ENCODE results near the gene MTG2.

MTG2 gene

DNA sequence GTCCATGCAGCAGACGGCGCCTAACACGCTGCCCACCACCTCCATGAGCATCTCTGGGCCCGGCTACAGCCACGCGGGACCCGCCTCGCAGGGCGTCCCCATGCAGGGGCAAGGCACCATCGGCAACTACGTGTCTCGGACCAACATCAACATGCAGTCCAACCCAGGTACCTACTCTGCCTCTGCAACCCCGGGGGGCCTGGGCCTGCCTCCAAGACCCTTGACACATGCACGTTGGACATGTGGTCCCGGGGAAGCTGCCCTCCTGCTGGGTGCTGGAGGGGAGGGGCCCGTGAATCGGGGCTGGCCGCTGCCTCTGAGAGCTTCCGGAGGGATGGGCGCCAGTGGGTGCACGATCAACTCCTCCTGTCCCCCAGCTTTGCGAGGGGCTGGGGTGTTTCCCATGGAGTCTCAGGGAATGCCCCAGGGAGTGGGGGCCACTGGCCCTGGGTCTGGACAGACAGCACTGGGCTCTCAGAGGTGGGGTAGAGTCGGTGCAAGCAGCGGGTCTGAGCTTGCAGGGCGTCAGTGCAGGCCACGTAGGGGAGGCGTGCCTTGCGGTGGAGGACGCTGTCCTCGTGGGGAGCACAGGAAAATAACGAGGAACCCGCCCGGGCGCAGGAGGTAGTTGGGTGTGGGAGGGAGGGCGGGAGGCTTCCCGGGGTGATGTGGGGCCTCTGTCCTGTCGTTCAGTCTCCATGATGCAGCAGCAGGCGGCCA is 19.9 kb upstream of the MTG2 start:
- no peak for DNase-seq (ENCODE audit: low read depth in 2 of 2)

DNA sequence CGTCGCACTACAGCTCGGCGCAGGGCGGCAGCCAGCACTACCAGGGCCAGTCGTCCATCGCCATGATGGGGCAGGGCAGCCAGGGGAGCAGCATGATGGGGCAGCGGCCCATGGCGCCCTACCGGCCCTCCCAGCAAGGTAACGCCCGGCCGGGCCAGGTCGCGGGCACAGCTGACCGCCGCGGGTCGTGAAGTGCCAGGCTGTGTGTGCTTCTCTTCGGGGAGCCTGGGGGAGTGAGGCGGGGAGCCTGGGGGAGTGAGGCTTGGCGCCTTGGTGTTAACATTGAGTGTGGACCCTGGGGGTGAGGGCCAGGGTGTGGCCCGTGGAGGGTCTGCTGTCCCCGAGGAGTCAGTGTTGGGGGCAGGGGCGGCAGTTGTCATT is 19.4 kb upstream of the MTG2 start:
- DNase-seq (ENCODE audit: low read depth in 2 of 2), result no peak

DNA sequence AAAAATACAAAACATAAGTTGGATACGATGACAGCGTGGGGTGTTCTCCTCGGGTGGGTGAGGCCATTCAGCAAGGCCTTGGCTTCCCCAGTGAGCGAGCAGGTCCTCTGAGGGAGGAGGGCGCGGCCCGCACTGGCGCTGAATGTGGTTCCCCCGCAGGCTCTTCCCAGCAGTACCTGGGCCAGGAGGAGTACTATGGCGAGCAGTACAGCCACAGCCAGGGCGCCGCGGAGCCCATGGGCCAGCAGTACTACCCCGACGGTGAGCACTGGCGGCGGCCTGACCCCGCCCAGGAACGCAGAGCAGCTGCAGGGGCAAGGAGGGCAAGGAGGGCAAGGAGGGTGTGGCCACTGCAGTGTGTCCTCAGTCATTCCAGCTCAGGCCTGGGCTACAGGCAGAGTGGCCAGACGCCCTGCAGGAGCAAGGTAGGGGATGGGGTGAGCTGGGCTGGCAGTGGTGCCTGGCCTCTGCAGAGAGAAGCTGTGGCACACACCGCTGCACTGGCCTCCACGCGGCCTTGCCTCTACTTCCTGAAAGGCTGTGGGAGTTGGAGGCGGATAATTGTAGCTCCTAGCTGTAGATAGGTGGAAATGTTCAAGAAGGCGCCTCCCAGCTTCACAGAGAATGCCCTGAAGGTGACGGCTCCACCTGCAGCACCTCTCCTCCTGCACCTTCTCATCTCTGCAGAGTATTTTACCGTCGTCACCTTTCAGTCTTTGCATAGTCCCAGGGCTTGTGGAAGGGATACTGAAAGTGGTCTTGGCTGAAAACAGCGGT is 18.7 kb upstream of the MTG2 start:
- no peak for DNase-seq (ENCODE audit: low read depth in 2 of 2)

DNA sequence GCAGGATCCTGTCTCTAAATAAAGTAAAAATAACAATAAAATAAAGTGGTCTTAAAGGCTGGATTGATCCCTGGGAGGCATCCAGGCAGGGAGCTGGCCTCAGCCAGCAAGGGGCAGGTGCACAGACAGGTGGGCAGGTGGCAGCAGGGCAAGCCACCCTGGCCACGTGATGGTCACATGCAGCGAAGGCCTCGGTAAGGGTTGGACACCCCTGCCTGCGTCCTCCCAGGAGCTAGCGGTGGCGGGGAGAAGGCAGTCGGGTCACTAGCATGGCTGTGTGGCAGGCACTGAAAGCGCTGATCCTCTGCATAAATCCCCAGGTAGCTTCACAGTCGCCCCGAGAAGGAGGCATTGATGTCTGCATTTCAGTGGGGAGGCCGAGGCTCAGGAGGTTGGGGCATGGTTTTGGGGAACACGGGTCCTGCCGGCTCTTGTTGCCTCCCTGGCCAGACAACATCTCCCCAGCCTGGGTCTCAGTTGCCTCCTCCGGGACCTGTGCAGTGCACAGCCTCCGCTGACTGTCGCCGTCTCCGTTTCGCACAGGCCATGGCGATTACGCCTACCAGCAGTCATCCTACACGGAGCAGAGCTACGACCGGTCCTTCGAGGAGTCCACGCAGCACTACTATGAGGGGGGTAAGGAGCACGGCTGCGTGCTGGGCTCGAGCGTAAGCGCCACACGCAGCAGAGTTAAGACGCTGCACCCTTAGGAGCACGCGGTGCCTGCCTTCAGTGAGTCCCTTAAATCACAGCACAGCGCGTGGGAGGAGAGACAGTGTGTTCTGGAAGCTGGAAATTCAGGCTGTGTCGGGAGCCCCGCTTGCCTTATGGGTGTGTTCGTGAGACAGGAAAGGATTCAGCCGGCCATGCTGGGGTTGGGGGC is 17.7 kb upstream of the MTG2 start:
- no peak for DNase-seq (ENCODE audit: low read depth in 2 of 2)

DNA sequence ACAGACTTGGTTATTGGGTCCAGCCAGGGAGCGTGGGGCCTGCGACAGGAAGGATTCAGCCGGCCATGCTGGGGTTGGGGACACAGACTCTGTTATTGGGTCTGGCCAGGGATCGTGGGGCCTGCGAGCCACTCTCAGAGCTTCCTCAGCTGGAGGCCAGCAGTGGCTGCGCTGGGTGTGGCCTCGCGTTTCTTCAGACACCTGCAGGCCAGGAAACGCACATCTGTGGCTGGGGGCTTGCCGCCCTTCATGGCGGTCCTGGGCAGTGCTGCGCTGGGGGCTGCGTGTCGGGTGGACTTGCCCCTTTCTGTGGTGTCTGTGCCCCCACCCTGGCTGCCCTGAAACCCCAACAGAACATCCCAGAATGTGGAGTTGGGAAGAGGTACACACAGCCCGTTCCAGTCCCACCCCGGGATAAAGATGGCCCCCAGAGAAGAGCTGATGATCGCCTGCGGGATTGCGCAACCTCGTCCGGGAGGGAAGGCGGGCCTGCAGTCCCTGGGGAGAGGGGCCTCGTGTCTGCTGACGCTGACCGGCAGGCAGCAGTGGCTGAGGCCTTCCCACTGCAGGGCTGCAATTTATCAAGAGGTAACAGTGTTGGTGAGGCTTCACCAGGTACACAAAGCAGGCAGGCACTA is 16.9 kb upstream of the MTG2 start:
- DNase-seq (ENCODE audit: low read depth in 2 of 2), result no peak

DNA sequence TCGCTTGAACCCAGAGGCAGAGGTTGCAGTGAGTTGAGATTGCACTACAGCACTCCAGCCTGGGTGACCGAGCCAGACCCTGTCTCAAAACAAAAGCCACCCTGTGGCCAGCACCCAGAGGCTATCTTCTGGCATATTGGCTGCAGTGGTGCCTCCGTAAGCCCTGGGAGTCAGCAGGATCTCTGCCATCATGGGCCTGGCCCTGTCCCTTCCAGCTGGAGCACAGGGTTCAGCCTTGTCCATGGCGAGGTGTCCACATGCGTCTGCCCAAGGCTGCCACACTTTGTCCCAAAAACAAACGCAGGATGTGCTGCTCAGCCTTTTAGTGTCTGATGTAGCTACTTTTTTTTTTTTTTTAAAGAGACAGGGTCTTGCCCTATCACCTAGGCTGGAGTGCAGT is 15.4 kb upstream of the MTG2 start:
- no peak for DNase-seq (ENCODE audit: low read depth in 2 of 2)

DNA sequence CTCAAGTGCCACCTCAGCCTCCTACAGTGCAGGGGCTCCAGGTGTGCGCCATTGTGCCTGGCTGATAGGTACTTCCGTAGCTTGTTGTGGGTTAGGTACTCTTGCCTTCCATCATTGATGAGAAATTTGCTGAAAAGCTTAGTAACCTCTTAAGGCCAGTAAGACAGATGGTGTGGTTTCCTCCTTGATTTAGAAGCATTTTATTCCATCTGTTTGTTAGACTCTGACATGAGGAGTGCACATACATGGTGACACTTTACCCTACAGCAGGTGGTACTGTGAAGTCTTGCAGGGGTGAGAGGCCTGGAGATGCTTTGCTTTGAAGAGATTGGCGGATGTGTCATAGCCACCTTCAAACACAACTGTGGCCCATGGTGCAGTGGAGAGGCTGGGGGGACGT is 14.8 kb upstream of the MTG2 start:
- DNase-seq (ENCODE audit: low read depth in 2 of 2), result no peak

DNA sequence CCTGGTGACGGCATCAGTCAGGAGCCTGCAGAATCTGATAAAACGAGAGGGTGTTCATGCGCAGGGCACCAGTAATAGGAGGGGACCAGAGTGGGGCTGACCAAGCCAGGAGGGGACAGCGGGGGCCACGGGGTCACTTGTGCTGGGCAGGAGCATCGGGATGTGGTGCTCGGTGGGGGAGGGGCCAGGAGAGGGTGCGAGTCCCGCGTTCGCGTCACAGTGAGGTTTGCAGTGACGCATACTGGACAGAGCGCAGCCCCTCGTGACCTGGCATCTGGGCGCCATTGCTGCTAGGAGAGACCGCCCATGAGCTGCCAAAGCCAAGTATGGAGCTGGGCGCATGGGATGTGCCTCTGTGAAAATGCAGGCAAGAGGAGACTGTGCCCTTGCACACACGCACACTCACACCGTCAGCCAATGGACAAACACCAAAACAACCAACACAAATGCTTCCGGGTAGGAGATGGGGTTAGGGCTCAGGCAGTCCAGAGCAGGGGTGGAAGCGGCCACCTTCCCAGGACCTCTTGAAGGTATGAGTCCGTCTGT is 13.9 kb upstream of the MTG2 start:
- no peak for DNase-seq (ENCODE audit: low read depth in 2 of 2)

DNA sequence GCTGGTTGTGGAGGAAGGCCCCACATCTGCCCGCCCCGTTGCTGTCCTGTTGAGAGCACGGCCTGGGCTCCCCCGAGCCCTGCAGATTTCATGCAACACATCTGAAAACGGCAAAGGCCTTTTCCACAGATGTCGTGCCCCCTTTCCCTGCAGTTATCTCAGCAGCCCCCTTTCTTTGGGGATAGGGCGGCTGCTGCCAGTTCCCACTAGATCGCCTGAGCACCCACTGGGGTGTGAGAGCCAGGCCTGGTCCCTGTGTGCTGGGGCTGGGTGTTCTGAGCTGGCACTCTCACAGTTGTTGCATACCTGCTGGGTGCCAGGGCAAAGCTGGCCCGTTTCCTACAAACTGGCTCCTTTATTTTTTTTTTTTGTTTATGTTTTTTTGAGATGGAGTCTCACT is 12.3 kb upstream of the MTG2 start:
- no peak for DNase-seq (ENCODE audit: low read depth in 2 of 2)

DNA sequence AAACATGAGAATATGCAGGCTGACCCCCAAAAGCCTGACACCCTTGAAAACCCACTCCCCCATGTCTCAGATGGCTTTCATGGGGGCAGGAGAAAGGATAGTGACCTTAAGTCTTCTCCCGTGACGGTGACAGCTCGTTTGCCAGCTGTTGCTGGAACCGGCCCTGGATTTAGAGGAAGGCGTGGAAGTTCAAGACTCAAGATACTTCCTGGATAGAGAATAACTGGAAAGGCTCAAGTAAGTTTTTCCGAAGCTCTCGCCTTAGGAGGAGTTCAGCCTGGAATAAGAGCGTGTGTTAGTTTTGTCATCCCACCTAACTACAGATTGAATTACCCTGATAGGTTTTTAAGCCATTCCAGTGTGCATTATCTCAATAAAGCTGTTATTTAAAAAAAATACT is 11.6 kb upstream of the MTG2 start:
- DNase-seq (ENCODE audit: low read depth in 2 of 2), result no peak

DNA sequence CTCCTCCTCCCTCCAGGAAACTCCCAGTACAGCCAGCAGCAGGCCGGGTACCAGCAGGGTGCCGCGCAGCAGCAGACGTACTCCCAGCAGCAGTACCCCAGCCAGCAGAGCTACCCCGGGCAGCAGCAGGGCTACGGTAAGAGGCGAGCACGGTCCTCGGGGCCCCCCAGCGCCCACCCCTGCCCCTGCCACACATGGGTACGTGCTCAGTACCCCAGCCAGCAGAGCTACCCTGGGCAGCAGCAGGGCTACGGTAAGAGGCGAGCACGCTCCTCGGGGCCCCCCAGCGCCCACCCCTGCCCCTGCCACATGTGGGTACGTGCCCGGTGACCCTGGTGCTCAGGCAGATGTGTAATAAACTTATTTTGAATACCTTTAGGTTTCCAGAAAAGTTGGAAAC is 10.2 kb upstream of the MTG2 start:
- DNase-seq (ENCODE audit: low read depth in 2 of 2), result no peak

DNA sequence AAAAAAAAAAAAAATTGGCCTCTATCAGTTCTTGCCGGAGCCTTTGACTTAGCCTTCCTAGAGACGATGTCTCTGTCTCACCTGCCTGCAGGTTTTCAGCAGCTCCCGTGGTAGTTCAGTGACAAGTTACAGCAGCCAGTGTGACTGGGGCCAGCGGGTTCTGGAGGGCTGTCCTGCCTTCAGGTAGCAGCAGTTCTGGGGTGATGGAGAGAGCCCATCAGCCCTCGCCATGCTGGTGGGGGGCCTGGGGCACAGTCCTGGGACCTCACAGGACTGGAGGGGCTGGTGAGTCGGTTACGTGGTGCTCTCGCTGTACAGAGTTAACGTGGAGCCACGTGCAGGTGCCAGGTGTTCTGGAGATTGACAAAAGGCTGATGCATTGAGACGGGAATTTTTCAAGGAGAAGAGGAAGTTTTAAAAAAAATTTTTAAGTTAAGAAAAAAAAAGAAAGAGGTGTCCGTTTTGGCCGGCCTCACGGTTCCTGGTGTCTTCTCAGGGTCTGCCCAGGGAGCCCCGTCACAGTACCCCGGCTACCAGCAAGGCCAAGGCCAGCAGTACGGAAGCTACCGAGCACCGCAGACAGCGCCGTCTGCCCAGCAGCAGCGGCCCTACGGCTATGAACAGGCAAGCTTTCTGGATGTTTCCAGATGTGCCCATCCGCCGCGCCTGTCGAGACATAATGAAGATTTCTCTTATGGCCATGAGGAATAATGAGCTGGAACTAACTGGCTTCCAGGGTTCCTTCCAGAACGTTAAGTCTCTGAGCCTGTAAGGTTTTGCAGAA is 8.6 kb upstream of the MTG2 start:
- no peak for DNase-seq (ENCODE audit: low read depth in 2 of 2)

DNA sequence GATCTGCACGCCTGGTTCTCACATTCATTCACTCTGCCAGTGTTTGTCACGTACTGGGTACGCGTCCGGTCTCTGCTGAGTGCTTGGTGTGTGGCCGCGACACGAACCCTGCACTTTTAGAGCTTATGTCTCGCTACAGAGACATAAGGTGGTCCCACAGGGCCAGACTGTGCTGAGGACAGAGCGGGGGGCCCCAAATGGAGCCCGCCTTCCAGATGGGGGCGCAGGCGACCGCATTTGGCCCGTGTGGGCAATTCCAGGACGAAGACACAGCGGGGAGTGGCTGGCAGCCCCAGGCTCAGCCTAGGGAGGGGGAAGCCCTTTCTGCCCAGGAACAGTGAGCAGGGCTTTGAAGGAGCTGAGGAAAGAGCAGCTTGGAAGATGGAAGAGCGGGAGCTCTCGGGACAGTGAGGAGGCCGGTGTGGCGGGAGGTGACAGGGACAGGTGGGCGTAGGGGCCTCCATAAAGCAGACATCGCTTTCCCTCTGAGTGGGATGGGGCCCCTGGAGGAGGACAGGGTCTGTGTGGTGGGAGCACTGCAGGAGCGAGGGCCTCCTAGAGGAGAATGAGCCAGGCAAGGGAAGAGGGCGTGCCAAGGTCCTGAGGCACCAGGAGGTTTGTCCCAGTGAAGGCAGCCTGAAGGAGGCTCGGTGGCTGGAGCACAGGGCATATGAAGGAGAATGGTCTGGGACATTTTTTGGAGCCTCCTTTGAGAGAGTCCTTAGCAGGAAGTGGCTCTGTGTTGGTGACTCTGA is 7.8 kb upstream of the MTG2 start:
- no peak for DNase-seq (ENCODE audit: low read depth in 2 of 2)

DNA sequence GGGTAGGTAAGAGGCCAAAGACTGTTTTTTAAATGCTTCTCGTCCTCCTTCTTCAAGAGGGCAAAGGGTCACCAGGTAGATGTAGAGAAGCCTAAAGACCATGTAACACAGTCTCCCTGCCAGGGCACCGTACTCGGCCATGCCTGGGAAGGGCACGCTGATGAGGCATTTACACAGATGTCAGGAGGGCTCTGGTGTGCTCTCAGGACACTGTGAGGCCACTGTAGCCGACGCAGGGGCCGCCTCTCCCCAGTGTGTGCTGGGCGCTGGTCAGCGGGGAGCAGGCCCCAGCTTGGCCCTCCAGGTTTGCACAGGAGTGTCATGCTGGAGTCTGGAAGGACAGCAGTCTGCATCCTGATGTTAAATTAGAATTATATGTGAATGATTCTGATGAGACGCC is 7.1 kb upstream of the MTG2 start:
- DNase-seq (ENCODE audit: low read depth in 2 of 2), result no peak

DNA sequence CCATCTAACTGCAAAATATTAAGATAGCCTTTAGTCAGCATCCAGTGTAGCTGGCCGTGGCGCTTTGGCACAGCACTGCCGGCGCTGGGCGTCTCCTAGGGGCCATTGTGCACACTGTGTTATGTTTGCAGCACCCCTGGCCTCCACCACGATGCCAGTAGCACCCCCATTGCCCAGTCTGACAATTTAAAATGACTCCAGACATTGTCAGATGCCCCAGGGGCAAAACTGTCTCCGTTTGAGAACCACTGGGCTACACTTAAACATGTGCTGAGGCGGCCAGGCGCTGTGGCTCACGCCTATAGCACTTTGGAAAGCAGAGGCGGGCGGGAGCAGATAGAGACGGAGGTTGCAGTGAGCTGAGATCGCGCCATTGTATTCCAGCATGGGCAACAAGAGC is 6.0 kb upstream of the MTG2 start:
- no peak for DNase-seq (ENCODE audit: low read depth in 2 of 2)

DNA sequence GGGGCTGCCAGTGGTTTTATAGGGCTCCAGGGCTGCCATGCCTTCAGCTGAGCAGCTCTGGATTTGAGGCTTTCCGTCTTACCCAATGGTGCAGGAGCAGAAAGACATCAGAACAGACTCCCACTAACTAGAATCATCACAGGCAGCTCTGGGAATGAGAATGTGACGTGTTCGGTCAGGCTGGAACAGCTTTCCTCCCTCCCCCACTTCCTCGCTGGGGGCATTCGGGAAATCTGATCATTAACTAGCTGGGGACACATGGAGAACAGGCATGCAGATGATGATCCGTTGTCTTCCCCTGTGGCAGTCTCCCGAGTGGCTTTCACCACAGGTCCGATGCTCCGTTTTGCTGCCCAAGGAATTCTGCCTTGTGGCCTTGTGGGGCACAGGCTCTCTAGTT is 5.5 kb upstream of the MTG2 start:
- no peak for DNase-seq (ENCODE audit: low read depth in 2 of 2)

DNA sequence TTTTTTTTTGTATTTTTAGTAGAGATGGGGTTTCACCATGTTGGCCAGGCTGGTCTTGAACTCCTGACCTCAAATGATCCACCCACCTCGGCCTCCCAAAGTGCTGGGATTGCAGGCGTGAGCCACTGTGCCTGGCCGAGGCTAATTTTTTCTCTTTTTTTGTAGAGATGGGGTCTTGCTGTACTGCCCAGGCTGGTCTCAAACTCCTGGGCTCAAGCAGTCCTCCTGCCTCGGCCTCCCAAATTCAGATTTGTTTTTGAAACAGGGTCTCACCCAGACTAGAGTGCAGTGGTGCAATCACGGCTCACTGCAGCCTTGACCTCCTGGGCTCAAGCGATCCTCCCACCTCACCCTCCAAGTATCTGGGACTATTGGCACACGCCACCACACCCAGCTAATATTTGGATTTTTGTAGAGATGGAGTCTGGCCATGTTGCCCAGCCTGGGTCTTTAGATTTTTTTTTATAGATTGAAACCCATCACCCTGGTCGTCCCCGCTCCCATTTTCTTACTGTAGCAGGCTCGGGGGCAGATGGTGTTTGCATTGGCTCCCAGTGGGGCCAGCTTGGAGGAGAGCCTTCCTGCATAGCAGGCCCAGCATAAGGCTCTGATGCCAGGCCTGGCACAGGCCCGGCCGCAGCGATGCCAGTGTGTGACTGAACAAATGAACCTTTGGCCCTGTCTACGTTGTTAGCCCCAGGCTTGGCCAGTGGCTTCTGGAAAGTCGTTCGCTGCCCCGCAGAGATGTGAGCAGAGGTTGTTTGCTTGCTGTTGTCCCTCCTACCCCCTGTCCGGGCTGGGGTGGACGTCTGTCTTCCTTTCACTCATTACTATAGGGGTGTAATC is 4.3 kb upstream of the MTG2 start:
- DNase-seq (ENCODE audit: low read depth in 2 of 2), result no peak

DNA sequence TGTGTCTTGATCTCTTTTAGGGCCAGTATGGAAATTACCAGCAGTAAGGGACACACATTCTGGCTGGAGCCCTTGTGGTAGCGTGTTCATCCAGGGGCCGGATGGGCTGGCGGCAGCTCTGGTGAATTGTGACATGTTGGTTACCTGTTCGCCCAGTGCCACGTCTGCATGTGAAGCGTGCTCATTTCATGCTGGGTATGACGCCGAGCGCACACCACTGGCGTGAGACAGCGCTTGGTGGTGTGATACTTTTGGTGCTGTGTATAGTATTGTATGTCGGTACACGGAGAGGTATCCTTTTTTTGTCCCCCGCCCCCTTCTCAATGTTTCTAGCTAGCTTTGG is 3.7 kb upstream of the MTG2 start:
- no peak for DNase-seq (ENCODE audit: low read depth in 2 of 2)

DNA sequence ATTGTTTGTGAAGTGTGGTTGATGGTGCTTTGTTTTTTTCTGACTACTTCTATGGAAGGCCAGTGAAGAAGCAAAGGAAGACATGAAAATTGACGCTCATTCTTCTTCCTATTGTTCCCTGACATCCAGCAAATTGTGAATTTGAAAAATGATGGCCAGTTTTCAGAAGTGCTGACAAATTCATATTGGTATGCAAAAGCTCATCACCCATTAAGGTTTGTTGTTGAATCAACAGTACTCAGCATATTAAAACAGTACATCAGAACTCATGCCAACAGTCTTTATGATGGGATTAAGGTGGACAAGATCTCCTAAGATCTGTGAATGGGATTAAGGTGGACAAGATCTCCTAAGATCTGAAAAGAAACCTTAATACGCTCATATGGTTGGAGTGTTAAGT is 1.0 kb upstream of the MTG2 start:
- DNase-seq (ENCODE audit: low read depth in 2 of 2), result no peak

Measured in stimulated activated CD8-positive, alpha-beta memory T cell treated with anti-CD3 and anti-CD28 coated beads, Interleukin-2, amount 100 ng/mL, for 48 hours (primary cell).